ENCODE measurements around the gene CLDN24. TPM values are rescaled to one million over a fixed set of nuclear protein-coding genes. Genes with fewer than 3 reads are reported as not detected.
A peak's percentile ranks its signal among the peaks of the same experiment; 100 is the strongest.

The CLDN24 gene
- not detected for total RNA-seq

DNA sequence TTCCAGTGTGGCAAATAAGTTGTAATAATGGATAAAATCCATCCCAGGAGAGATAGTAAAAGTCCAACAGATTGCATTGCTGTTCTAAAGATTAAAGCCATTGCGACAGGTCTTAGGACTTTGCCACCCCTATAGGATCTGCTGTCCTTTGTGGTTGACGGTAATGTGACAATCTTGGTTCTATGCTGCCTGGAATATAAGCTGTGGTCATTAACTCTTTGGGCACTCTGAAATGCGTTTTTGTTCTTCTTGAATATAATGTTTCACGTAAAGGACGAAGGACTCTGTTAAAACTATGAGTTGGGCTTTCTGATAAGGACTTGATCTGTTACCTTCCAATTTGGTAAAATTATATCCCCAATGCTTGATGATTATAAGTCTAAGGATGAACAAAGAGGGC is at the start of gene CLDN24:
Gene CLDN24 (minus strand): TSS at position 101 of the 400 bp plus-strand sequence. CDS start 0 bp downstream, at position 101.
- WGBS, 2 donors: 94 to 95% methylated on average over 5 of the region's 5 CpGs
- no peak for DNase-seq (ENCODE audit: low spot score in 2 of 2)
- intact Hi-C loops (cut with DNase I; ENCODE audit: low total_unique reads): no loop called here
- no peak within 1 kb of the TSS for H3K4me3 ChIP-seq (ENCODE audit: low read depth, poor library complexity, severe bottlenecking)
- TF ChIP-seq POLR2A (IDR thresholded peaks at IDR 0.05): no peak
- TF ChIP-seq, protein P1, sequence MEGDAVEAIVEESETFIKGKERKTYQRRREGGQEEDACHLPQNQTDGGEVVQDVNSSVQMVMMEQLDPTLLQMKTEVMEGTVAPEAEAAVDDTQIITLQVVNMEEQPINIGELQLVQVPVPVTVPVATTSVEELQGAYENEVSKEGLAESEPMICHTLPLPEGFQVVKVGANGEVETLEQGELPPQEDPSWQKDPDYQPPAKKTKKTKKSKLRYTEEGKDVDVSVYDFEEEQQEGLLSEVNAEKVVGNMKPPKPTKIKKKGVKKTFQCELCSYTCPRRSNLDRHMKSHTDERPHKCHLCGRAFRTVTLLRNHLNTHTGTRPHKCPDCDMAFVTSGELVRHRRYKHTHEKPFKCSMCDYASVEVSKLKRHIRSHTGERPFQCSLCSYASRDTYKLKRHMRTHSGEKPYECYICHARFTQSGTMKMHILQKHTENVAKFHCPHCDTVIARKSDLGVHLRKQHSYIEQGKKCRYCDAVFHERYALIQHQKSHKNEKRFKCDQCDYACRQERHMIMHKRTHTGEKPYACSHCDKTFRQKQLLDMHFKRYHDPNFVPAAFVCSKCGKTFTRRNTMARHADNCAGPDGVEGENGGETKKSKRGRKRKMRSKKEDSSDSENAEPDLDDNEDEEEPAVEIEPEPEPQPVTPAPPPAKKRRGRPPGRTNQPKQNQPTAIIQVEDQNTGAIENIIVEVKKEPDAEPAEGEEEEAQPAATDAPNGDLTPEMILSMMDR (IDR thresholded peaks at IDR 0.05): no peak

GRCh38 chr4:183370786-183371185 is 48.6 kb upstream of the CLDN24 start:
- WGBS, 2 donors: 43 to 49% methylated on average over 12 of the region's 12 CpGs
- intact Hi-C loops (cut with DNase I; ENCODE audit: low total_unique reads): no loop called here
- no peak overlapping the region for H3K4me3 ChIP-seq (ENCODE audit: low read depth, poor library complexity, severe bottlenecking)

GRCh38 chr4:183369073-183369472 is 46.8 kb upstream of the CLDN24 start:
- WGBS, 2 donors: 77 to 83% methylated on average over 8 of the region's 8 CpGs
- DNase-seq (ENCODE audit: low spot score in 2 of 2): no peak
- H3K4me3 ChIP-seq (ENCODE audit: low read depth, poor library complexity, severe bottlenecking): no peak overlapping the region
- intact Hi-C loops (cut with DNase I; ENCODE audit: low total_unique reads): no loop called here
- TF ChIP-seq POLR2A (IDR thresholded peaks at IDR 0.05): no peak
- TF ChIP-seq, protein P1 (IDR thresholded peaks at IDR 0.05): no peak

More at GRCh38 chr4:183370786-183371185, 48.6 kb upstream of the CLDN24 start:
- peak in 1 of 2 donors; percentile 56 for DNase-seq (ENCODE audit: low spot score in 2 of 2)
- no peak for TF ChIP-seq POLR2A (IDR thresholded peaks at IDR 0.05)
- TF ChIP-seq, protein P1 (IDR thresholded peaks at IDR 0.05): no peak

- H3K4me3 ChIP-seq (ENCODE audit: low read depth, poor library complexity, severe bottlenecking): no peak overlapping the region
- TF ChIP-seq, protein P1 (IDR thresholded peaks at IDR 0.05): no peak
- TF ChIP-seq POLR2A (IDR thresholded peaks at IDR 0.05): no peak
- intact Hi-C loops (cut with DNase I; ENCODE audit: low total_unique reads): no loop called here
- DNase-seq (ENCODE audit: low spot score in 2 of 2): no peak
- 83% methylated on average over 16 of the region's 16 CpGs for WGBS, 2 donors
Measured at GRCh38 chr4:183366206-183366835, 44.1 kb upstream of the CLDN24 start.

DNA sequence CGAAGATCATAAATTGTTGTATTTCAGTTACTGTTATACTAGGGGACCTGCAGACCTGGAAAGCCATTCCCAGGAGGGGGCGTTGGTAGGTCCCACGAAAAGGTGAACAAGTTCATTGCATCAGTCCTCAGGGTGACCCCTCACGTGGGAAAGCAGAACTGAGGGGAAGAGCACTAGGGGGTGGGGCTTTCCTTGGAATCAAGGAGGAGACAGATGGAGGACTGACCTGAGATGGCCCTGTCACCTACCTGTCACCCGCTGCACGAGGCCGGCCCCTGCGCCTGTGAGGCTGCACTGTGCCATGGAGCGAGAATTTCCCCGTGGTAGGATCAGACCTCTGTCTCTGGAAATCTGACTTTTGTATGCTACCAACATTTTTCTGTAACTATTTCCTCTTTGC is 41.8 kb upstream of the CLDN24 start:
- TF ChIP-seq POLR2A (IDR thresholded peaks at IDR 0.05): no peak
- TF ChIP-seq, protein P1 (IDR thresholded peaks at IDR 0.05): no peak
- WGBS, 2 donors: 79 to 87% methylated on average over 10 of the region's 10 CpGs
- DNase-seq (ENCODE audit: low spot score in 2 of 2): no peak
- H3K4me3 ChIP-seq (ENCODE audit: low read depth, poor library complexity, severe bottlenecking): no peak overlapping the region
- intact Hi-C loops (cut with DNase I; ENCODE audit: low total_unique reads): no loop called here

All from lower leg skin (tissue), 4 donors.